ENCODE results near the gene BMPR1A. TPM values are rescaled to one million over a fixed set of nuclear protein-coding genes. Genes with fewer than 3 reads are reported as not detected.
"Not testable (repeated sequence)": the region's sequence is repeated elsewhere in the genome, so short reads cannot be mapped to it uniquely, and the experiment has no call there.

The BMPR1A gene
- total and polyA plus RNA-seq, 2 experiments from 2014 or later, result 16.5 to 41.7 TPM

GRCh38 chr10:86974484-86974883 lies 218.1 kb downstream of the BMPR1A start:
- Histone ChIP-seq H3F3A (ENCODE audit: insufficient read depth) (peaks cover 29% of the 10 kb centered on the region), H3K27ac (no peak overlapping the region), H3K9me2 (ENCODE audit: insufficient read depth) (no peaks in the 10 kb centered on the region), H3K4me2 (ENCODE audit: unreplicated experiment) (no peak overlapping the region), H3K9ac (no peak overlapping the region), H3K79me2 (ENCODE audit: insufficient read depth) (no peaks in the 10 kb centered on the region), H3K4me1 (ENCODE audit: insufficient read depth) (peaks cover 40% of the 10 kb centered on the region), H3K36me3 (ENCODE audit: low read depth) (no peaks in the 10 kb centered on the region), H3K9me3 (ENCODE audit: low read depth) (no peaks in the 10 kb centered on the region), H4K20me1 (ENCODE audit: insufficient read depth) (no peaks in the 10 kb centered on the region), H2AFZ (no peak overlapping the region), H3K27me3 (replicated peaks; ENCODE audit: insufficient read depth) (no peaks in the 10 kb centered on the region), H3K4me3 (no peak overlapping the region)
- no peak for DNase-seq
- TF ChIP-seq EZH2phosphoT487 (IDR thresholded peaks at IDR 0.05; ENCODE audit: insufficient read depth, low read depth) (no peak), EZH2 (IDR thresholded peaks at IDR 0.05; ENCODE audit: insufficient read depth, poor library complexity, severe bottlenecking) (no peak)
- WGBS, 2 experiments (ENCODE audit: low coverage in 1 of 2, low lambda C conversion rate in 2 of 2, missing lambda C conversion rate in 2 of 2), result 77 to 79% methylated on average over 7 of the region's 7 CpGs
- in situ Hi-C loops (cut with MboI), result no loop called here

GRCh38 chr10:86976362-86977056 lies 220.1 kb downstream of the BMPR1A start:
- H3K27ac ChIP-seq, result no peak overlapping the region
- peaks cover 16% of the 10 kb centered on the region for H3F3A ChIP-seq (ENCODE audit: insufficient read depth)
- H3K4me1 ChIP-seq (ENCODE audit: insufficient read depth), result peaks cover 38% of the 10 kb centered on the region
- H3K4me3 ChIP-seq, result no peak overlapping the region
- no peak overlapping the region for H2AFZ ChIP-seq
- no peaks in the 10 kb centered on the region for H4K20me1 ChIP-seq (ENCODE audit: insufficient read depth)
- no peaks in the 10 kb centered on the region for H3K36me3 ChIP-seq (ENCODE audit: low read depth)
- in situ Hi-C loops (cut with MboI), result no loop called here
- H3K27me3 ChIP-seq (replicated peaks; ENCODE audit: insufficient read depth), result no peaks in the 10 kb centered on the region
- WGBS, 2 experiments (ENCODE audit: low coverage in 1 of 2, low lambda C conversion rate in 2 of 2, missing lambda C conversion rate in 2 of 2), result 91 to 95% methylated on average over 5 of the region's 5 CpGs
- no peaks in the 10 kb centered on the region for H3K79me2 ChIP-seq (ENCODE audit: insufficient read depth)
- TF ChIP-seq EZH2 (IDR thresholded peaks at IDR 0.05; ENCODE audit: insufficient read depth, poor library complexity, severe bottlenecking) (no peak), EZH2phosphoT487 (IDR thresholded peaks at IDR 0.05; ENCODE audit: insufficient read depth, low read depth) (no peak)
- H3K4me2 ChIP-seq (ENCODE audit: unreplicated experiment), result no peak overlapping the region
- no peaks in the 10 kb centered on the region for H3K9me2 ChIP-seq (ENCODE audit: insufficient read depth)
- DNase-seq, result no peak
- no peaks in the 10 kb centered on the region for H3K9me3 ChIP-seq (ENCODE audit: low read depth)
- H3K9ac ChIP-seq, result no peak overlapping the region

DNA sequence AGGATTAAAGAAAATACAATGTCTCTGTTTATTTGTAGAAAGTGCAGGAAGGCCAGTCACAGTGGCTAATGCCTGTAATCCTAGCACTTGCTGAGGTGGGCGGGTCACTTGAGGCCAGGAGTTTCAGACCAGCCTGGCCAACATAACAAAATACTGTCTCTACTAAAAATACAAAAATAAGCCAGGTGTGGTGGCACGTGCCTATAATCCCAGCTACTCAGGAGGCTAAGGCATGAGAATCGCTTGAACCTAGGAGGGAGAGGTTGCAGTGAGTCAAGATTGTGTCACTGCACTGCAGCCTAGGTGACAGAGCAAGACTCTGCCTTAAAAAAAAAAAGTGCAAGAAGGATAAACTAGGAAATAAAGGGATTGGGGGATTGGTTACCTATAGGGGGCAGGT lies 222.0 kb downstream of the BMPR1A start:
- H3F3A ChIP-seq (ENCODE audit: insufficient read depth); H3K9me3 ChIP-seq (ENCODE audit: low read depth); H3K27me3 ChIP-seq (replicated peaks; ENCODE audit: insufficient read depth); H4K20me1 ChIP-seq (ENCODE audit: insufficient read depth); H3K9me2 ChIP-seq (ENCODE audit: insufficient read depth); H3K79me2 ChIP-seq (ENCODE audit: insufficient read depth); H3K4me2 ChIP-seq (ENCODE audit: unreplicated experiment); H3K36me3 ChIP-seq (ENCODE audit: low read depth); in situ Hi-C loops (cut with MboI); H3K27ac ChIP-seq; H3K9ac ChIP-seq; H3K4me3 ChIP-seq; H2AFZ ChIP-seq: not testable (repeated sequence)
- H3K4me1 ChIP-seq (ENCODE audit: insufficient read depth), result peaks cover 29% of the 10 kb centered on the region
- 47 to 49% methylated on average over 3 of the region's 3 CpGs for whole genome bisulfite sequencing, 2 experiments (ENCODE audit: low coverage in 1 of 2, low lambda C conversion rate in 2 of 2, missing lambda C conversion rate in 2 of 2)
- DNase-seq, result peak; percentile 46

GRCh38 chr10:86979296-86979818 lies 222.9 kb downstream of the BMPR1A start:
- H3K9me3 ChIP-seq (ENCODE audit: low read depth), result no peaks in the 10 kb centered on the region
- H3K9me2 ChIP-seq (ENCODE audit: insufficient read depth), result no peaks in the 10 kb centered on the region
- no peaks in the 10 kb centered on the region for H3K36me3 ChIP-seq (ENCODE audit: low read depth)
- no peak overlapping the region for H3K4me3 ChIP-seq
- peaks cover 7% of the 10 kb centered on the region; the same call in 1 of the 2 replicates for H3F3A ChIP-seq (ENCODE audit: insufficient read depth)
- DNase-seq, result peak; percentile 49
- 0 out of 2 replicates have a peak overlapping the region, but pooled peaks have one; percentile 27 for H3K9ac ChIP-seq
- in situ Hi-C loops (cut with MboI), result no loop called here
- no peaks in the 10 kb centered on the region for H4K20me1 ChIP-seq (ENCODE audit: insufficient read depth)
- H3K4me1 ChIP-seq (ENCODE audit: insufficient read depth), result peaks cover 29% of the 10 kb centered on the region
- H3K27me3 ChIP-seq (replicated peaks; ENCODE audit: insufficient read depth), result no peaks in the 10 kb centered on the region
- H3K27ac ChIP-seq, result peak overlapping the region; percentile 22; the same call in 1 of the 2 replicates
- H3K4me2 ChIP-seq (ENCODE audit: unreplicated experiment), result peak overlapping the region; percentile 16
- no peak overlapping the region for H2AFZ ChIP-seq
- no peaks in the 10 kb centered on the region for H3K79me2 ChIP-seq (ENCODE audit: insufficient read depth)
- 68 to 80% methylated on average over 4 of the region's 4 CpGs for WGBS, 2 experiments (ENCODE audit: low coverage in 1 of 2, low lambda C conversion rate in 2 of 2, missing lambda C conversion rate in 2 of 2)
- no peak for TF ChIP-seq EZH2 (IDR thresholded peaks at IDR 0.05; ENCODE audit: insufficient read depth, poor library complexity, severe bottlenecking)
- TF ChIP-seq EZH2phosphoT487 (IDR thresholded peaks at IDR 0.05; ENCODE audit: insufficient read depth, low read depth), result no peak

Measured in GM23248 (cell line).